SK-N-SH (cell line): ENCODE data around the gene THAP3. TPM values are rescaled to one million over a fixed set of nuclear protein-coding genes. Genes with fewer than 3 reads are reported as not detected.

ENCODE experiments used
- CTCF ChIA-PET: fragments of 300-600, 350-600 bp; formaldehyde crosslinking; extraction: SDS; loops from one replicate; lab custom pipeline; 2021; lab: Yijun Ruan, JAX
- POLR2A ChIA-PET: fragments of 350-600 bp; sonication (Branson Sonifier 250); formaldehyde crosslinking; extraction: SDS; loops from one replicate; lab custom pipeline; 2020; ENCODE audit warnings: antibody characterized with exemption, inconsistent platforms; lab: Yijun Ruan, JAX
- DNase-seq: peaks from one replicate; pipeline ENCODE4 v3.0.0; 2012
- H2AFZ ChIP-seq: fragments of 200-600 bp; sonication (generic); 2 replicates; pipeline ENCODE4 v1.8.1; 2016; ENCODE audit warnings: antibody characterized with exemption, mild to moderate bottlenecking, low read depth
- H3F3A ChIP-seq: fragments of 200-600 bp; sonication (generic); replicated peaks from 2 replicates; pipeline ENCODE3; 2016; ENCODE audit warnings: antibody characterized with exemption, mild to moderate bottlenecking; ENCODE audit not compliant: insufficient read depth
- H3K27ac ChIP-seq, 2 experiments: fragments of 200-500 bp in 1 of 2; fragments of 200-600 bp in 1 of 2; sonication (Bioruptor generic) in 1 of 2; sonication (generic), shearing (Covaris generic) in 1 of 2; 2 replicates each; pipeline versions ENCODE4 v1.5.1 to v1.6.1; 2014 to 2016; ENCODE audit warnings: low read depth in 2 of 2, inconsistent platforms in 1 of 2, low read length in 1 of 2, mild to moderate bottlenecking in 1 of 2, mixed read lengths in 1 of 2
- H3K27me3 ChIP-seq: fragments of 200-600 bp; sonication (generic), shearing (Covaris generic); 2 replicates; pipeline ENCODE4 v1.6.1; 2016; ENCODE audit warnings: mixed run types; ENCODE audit not compliant: insufficient read depth
- H3K36me3 ChIP-seq, 2 experiments: fragments of 200-500 bp in 1 of 2; fragments of 200-600 bp in 1 of 2; sonication (Bioruptor generic) in 1 of 2; sonication (generic) in 1 of 2; replicated peaks in 1 of 2; 2 replicates each; pipeline versions ENCODE3 to v1.5.1; 2014 to 2016; ENCODE audit warnings: low read length in 1 of 2, mild to moderate bottlenecking in 1 of 2; ENCODE audit not compliant: insufficient read depth in 2 of 2, control insufficient read depth in 1 of 2
- H3K4me1 ChIP-seq, 2 experiments: fragments of 200-500 bp in 1 of 2; fragments of 200-600 bp in 1 of 2; sonication (Bioruptor generic) in 1 of 2; sonication (generic), shearing (Covaris generic) in 1 of 2; 2 replicates each; pipeline versions ENCODE4 v1.5.1 to v1.6.1; 2014 to 2016; ENCODE audit warnings: low read depth in 1 of 2, low read length in 1 of 2, mixed run types in 1 of 2; ENCODE audit not compliant: insufficient read depth in 2 of 2, control insufficient read depth in 1 of 2
- H3K4me2 ChIP-seq: fragments of 200-600 bp; sonication (generic), shearing (Covaris generic); 2 replicates; pipeline ENCODE4 v1.6.1; 2017; ENCODE audit warnings: mixed run types
- H3K4me3 ChIP-seq, 2 experiments: fragments of 200-500 bp in 1 of 2; fragments of 200-600 bp in 1 of 2; sonication (Bioruptor generic) in 1 of 2; sonication (generic), shearing (Covaris generic) in 1 of 2; 2 replicates each; pipeline versions ENCODE4 v1.5.1 to v1.8.1; 2014 to 2016; ENCODE audit warnings: low read depth in 2 of 2, inconsistent platforms in 1 of 2, low read length in 1 of 2, mild to moderate bottlenecking in 1 of 2, mixed read lengths in 1 of 2, moderate library complexity in 1 of 2
- H3K79me2 ChIP-seq: fragments of 200-600 bp; sonication (generic); 2 replicates; pipeline ENCODE4 v1.8.1; 2017; ENCODE audit warnings: mild to moderate bottlenecking; ENCODE audit not compliant: insufficient read depth
- H3K9ac ChIP-seq: fragments of 200-600 bp; sonication (generic); 2 replicates; pipeline ENCODE4 v1.6.1; 2017; ENCODE audit warnings: mixed run types
- H3K9me2 ChIP-seq: fragments of 200-600 bp; sonication (generic); 2 replicates; pipeline ENCODE4 v1.6.1; 2017; ENCODE audit warnings: mixed run types
- H3K9me3 ChIP-seq: fragments of 200-600 bp; sonication (generic); 2 replicates; pipeline ENCODE4 v1.6.1; 2017; ENCODE audit warnings: mixed run types, mild to moderate bottlenecking, moderate library complexity
- H4K20me1 ChIP-seq: fragments of 200-600 bp; sonication (generic); 2 replicates; pipeline ENCODE4 v1.6.1; 2017; ENCODE audit warnings: mild to moderate bottlenecking, mixed run types; ENCODE audit not compliant: insufficient read depth
- EP300 ChIP-seq, 2 experiments: IDR thresholded peaks; 2 replicates each; pipeline versions ENCODE4 v1.4.0 to v1.6.1; 2012; ENCODE audit warnings: borderline replicate concordance in 1 of 2, low read depth in 1 of 2, low read length in 1 of 2
- EZH2phosphoT487 ChIP-seq: fragments of 200-600 bp; sonication (generic); IDR thresholded peaks from 2 replicates; pipeline ENCODE4 v1.6.1; 2017; ENCODE audit warnings: low read depth, mixed run types, mild to moderate bottlenecking, antibody characterized with exemption, moderate library complexity, borderline replicate concordance
- FOSL2 ChIP-seq: IDR thresholded peaks from 2 replicates; pipeline ENCODE4 v1.4.0; 2012; ENCODE audit warnings: low read depth, mild to moderate bottlenecking, moderate library complexity, borderline replicate concordance
- FOXM1 ChIP-seq: IDR thresholded peaks from 2 replicates; pipeline ENCODE4 v1.4.0; 2012; ENCODE audit warnings: low read depth, mild to moderate bottlenecking
- JUND ChIP-seq: IDR thresholded peaks from 2 replicates; pipeline ENCODE4 v1.4.0; 2012
- MEF2A ChIP-seq: IDR thresholded peaks from 2 replicates; pipeline ENCODE4 v1.4.0; 2012; ENCODE audit warnings: low read depth, borderline replicate concordance
- MXI1 ChIP-seq: IDR thresholded peaks from 2 replicates; pipeline ENCODE4 v1.6.1; 2012; ENCODE audit warnings: mild to moderate bottlenecking, low read depth, low read length, improper control_type of control experiment
- NFIC ChIP-seq: IDR thresholded peaks from 2 replicates; pipeline ENCODE4 v1.4.0; 2012; ENCODE audit warnings: borderline replicate concordance
- POLR2AphosphoS5 ChIP-seq: IDR thresholded peaks from 2 replicates; pipeline ENCODE4 v1.6.1; 2012; ENCODE audit warnings: low read depth, low read length
- RCOR1 ChIP-seq: fragments of 150-350 bp; IDR thresholded peaks from 2 replicates; pipeline ENCODE4 v1.6.1; 2017; ENCODE audit warnings: antibody characterized with exemption, low read length
- RFX5 ChIP-seq: IDR thresholded peaks from 2 replicates; pipeline ENCODE4 v1.6.1; 2012; ENCODE audit warnings: mild to moderate bottlenecking, improper control_type of control experiment, low read length
- RXRA ChIP-seq: IDR thresholded peaks from 2 replicates; pipeline ENCODE4 v1.4.0; 2012; ENCODE audit warnings: low read depth, mild to moderate bottlenecking, borderline replicate concordance
- TCF12 ChIP-seq: IDR thresholded peaks from 2 replicates; pipeline ENCODE4 v1.4.0; 2012
- YY1 ChIP-seq: IDR thresholded peaks from 2 replicates; pipeline ENCODE4 v1.4.0; 2012; ENCODE audit warnings: low read depth, mild to moderate bottlenecking
- WGBS: methylation state at CpG from one replicate; pipeline ENCODE4 v1.1.6; 2017; ENCODE audit warnings: low lambda C conversion rate; 5-methylcytosine and 5-hydroxymethylcytosine counted together
- polyA plus RNA-seq, 3 experiments: library from polyadenylated mRNA; depleted of rRNA; stranded (reverse); fragments of >200 nt; gene quantifications; 2 replicates each; pipeline ENCODE4 v1.2.3, GENCODE V29; 2012
- TF ChIP-seq, protein P1 (sequence below): IDR thresholded peaks from 2 replicates; pipeline ENCODE4 v1.6.1; 2012; ENCODE audit warnings: mild to moderate bottlenecking, low read depth, low read length, moderate library complexity
- TF ChIP-seq, protein P2 (sequence below): IDR thresholded peaks from 2 replicates; pipeline ENCODE4 v1.4.0; 2012; ENCODE audit warnings: low read depth
- TF ChIP-seq, protein P3 (sequence below): IDR thresholded peaks from 2 replicates; pipeline ENCODE4 v1.4.0; 2012; ENCODE audit warnings: low read depth, borderline replicate concordance
- TF ChIP-seq, protein P4 (sequence below): IDR thresholded peaks from 2 replicates; pipeline ENCODE4; 2012
- TF ChIP-seq, protein P5 (sequence below): fragments of 150-350 bp; IDR thresholded peaks from 2 replicates; pipeline ENCODE4 v1.6.1; 2016; ENCODE audit warnings: mild to moderate bottlenecking, low read depth, low read length
- TF ChIP-seq, protein P6 (sequence below): fragments of 200-600 bp; sonication (generic); IDR thresholded peaks from 2 replicates; pipeline ENCODE4 v1.6.1; 2017; ENCODE audit warnings: antibody characterized with exemption, mild to moderate bottlenecking, moderate library complexity

The THAP3 gene
- polyA plus RNA-seq, 1 of the 3 experiments (the other 2 are of a cell fraction), result 11.1 TPM

DNA sequence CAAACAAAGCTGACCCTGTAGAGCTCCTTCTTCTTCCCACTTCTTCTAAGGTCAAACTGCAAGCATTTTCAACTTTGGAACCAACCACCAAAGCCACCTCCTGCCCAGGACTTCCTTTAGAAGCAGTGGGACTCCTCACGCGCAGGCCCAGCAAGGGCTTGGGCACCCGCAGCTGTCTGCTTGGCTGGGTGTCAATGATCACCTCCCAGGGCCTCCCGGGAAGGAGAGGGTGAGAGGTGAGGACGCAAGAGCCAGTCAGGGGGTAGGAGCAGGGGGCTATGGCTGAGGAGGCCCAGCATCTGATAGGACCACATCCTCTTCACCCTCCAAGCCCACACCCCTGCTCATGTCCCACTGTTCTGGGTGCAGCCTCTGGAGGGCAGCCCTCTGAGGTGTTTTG is 32.2 kb upstream of the THAP3 start (continued):
- TF ChIP-seq, protein P1, sequence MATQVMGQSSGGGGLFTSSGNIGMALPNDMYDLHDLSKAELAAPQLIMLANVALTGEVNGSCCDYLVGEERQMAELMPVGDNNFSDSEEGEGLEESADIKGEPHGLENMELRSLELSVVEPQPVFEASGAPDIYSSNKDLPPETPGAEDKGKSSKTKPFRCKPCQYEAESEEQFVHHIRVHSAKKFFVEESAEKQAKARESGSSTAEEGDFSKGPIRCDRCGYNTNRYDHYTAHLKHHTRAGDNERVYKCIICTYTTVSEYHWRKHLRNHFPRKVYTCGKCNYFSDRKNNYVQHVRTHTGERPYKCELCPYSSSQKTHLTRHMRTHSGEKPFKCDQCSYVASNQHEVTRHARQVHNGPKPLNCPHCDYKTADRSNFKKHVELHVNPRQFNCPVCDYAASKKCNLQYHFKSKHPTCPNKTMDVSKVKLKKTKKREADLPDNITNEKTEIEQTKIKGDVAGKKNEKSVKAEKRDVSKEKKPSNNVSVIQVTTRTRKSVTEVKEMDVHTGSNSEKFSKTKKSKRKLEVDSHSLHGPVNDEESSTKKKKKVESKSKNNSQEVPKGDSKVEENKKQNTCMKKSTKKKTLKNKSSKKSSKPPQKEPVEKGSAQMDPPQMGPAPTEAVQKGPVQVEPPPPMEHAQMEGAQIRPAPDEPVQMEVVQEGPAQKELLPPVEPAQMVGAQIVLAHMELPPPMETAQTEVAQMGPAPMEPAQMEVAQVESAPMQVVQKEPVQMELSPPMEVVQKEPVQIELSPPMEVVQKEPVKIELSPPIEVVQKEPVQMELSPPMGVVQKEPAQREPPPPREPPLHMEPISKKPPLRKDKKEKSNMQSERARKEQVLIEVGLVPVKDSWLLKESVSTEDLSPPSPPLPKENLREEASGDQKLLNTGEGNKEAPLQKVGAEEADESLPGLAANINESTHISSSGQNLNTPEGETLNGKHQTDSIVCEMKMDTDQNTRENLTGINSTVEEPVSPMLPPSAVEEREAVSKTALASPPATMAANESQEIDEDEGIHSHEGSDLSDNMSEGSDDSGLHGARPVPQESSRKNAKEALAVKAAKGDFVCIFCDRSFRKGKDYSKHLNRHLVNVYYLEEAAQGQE, result no peak
- TF ChIP-seq, all 33 proteins: peak for 0

DNA sequence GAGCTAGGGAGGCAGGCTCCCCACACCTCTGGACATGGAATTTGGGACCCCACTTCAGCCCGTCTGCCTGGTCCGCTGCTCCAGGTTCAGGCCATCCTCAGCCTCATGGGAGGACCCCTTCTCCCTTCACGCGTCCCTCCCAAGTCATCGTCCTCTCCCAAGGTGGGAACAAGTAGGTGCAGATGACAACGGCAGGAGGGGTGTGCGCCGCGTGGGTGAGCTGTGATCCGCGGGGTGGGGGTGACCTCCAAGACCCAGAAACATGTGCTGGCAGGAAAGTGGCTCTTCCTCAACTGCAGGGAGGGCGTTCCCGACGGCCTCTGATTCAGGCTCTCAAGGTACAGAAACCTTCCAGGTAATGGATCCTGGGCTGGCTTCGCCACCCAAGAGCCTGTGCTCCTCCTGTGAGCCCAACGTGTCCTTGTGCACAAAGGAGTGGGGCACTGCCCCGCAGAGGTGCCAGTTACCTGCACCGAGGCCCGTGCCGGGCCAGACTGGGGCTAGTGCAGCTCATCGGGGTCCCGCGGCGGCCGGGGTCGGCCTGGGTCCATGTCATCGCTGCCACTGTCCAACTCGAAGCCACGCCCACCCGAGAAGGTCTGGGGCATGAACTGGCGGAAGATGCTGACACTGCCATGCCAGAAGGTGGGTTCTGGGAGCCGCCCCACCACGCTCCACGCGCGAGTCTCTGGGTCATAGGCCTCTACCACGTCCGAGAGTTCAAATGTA is 31.6 kb upstream of the THAP3 start:
- H3K27me3 ChIP-seq, result no peaks in the 10 kb centered on the region
- H3K27ac ChIP-seq, result no peak overlapping the region
- TF ChIP-seq, protein P2, sequence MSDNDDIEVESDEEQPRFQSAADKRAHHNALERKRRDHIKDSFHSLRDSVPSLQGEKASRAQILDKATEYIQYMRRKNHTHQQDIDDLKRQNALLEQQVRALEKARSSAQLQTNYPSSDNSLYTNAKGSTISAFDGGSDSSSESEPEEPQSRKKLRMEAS, result no peak
- no peak for TF ChIP-seq FOXM1
- TF ChIP-seq MXI1, result no peak
- TF ChIP-seq, protein P3, sequence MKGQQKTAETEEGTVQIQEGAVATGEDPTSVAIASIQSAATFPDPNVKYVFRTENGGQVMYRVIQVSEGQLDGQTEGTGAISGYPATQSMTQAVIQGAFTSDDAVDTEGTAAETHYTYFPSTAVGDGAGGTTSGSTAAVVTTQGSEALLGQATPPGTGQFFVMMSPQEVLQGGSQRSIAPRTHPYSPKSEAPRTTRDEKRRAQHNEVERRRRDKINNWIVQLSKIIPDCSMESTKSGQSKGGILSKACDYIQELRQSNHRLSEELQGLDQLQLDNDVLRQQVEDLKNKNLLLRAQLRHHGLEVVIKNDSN, result no peak
- no peak for TF ChIP-seq JUND
- no peak for TF ChIP-seq YY1
- TF ChIP-seq, protein P4, sequence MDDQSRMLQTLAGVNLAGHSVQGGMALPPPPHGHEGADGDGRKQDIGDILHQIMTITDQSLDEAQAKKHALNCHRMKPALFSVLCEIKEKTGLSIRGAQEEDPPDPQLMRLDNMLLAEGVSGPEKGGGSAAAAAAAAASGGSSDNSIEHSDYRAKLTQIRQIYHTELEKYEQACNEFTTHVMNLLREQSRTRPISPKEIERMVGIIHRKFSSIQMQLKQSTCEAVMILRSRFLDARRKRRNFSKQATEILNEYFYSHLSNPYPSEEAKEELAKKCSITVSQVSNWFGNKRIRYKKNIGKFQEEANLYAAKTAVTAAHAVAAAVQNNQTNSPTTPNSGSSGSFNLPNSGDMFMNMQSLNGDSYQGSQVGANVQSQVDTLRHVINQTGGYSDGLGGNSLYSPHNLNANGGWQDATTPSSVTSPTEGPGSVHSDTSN, result no peak
- TF ChIP-seq, protein P5, sequence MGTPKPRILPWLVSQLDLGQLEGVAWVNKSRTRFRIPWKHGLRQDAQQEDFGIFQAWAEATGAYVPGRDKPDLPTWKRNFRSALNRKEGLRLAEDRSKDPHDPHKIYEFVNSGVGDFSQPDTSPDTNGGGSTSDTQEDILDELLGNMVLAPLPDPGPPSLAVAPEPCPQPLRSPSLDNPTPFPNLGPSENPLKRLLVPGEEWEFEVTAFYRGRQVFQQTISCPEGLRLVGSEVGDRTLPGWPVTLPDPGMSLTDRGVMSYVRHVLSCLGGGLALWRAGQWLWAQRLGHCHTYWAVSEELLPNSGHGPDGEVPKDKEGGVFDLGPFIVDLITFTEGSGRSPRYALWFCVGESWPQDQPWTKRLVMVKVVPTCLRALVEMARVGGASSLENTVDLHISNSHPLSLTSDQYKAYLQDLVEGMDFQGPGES, result no peak
- TF ChIP-seq, protein P6, sequence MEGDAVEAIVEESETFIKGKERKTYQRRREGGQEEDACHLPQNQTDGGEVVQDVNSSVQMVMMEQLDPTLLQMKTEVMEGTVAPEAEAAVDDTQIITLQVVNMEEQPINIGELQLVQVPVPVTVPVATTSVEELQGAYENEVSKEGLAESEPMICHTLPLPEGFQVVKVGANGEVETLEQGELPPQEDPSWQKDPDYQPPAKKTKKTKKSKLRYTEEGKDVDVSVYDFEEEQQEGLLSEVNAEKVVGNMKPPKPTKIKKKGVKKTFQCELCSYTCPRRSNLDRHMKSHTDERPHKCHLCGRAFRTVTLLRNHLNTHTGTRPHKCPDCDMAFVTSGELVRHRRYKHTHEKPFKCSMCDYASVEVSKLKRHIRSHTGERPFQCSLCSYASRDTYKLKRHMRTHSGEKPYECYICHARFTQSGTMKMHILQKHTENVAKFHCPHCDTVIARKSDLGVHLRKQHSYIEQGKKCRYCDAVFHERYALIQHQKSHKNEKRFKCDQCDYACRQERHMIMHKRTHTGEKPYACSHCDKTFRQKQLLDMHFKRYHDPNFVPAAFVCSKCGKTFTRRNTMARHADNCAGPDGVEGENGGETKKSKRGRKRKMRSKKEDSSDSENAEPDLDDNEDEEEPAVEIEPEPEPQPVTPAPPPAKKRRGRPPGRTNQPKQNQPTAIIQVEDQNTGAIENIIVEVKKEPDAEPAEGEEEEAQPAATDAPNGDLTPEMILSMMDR, result no peak
- TF ChIP-seq RFX5, result no peak
- TF ChIP-seq RXRA, result no peak
- TF ChIP-seq EZH2phosphoT487, result no peak
- TF ChIP-seq POLR2AphosphoS5, result no peak
- no peak for TF ChIP-seq MEF2A
- no peak for TF ChIP-seq FOSL2
- no peak for TF ChIP-seq RCOR1
- no peak for TF ChIP-seq EP300 (IDR thresholded peaks at IDR 0.05; ENCODE audit: borderline replicate concordance in 1 of 2, low read depth in 1 of 2, low read length in 1 of 2)
- TF ChIP-seq NFIC, result no peak
- TF ChIP-seq TCF12, result no peak
- TF ChIP-seq, all 33 proteins: peak for 0
- ChIA-PET POLR2A (no interaction called here), CTCF (interaction anchor here (0.9 to 1.7 kb wide), 3 partner anchors 11 to 39 kb away, joined by 4 to 5 read pairs (median 4); partner anchors contain the start of gene NOL9)
- 99% methylated on average over 17 of the region's 38 CpGs for WGBS
- H4K20me1 ChIP-seq, result peaks cover 16% of the 10 kb centered on the region; the same call in 1 of the 2 replicates
- H3K9me2 ChIP-seq, result no peaks in the 10 kb centered on the region
- H3K4me2 ChIP-seq, result no peak overlapping the region
- H3F3A ChIP-seq, result no peaks in the 10 kb centered on the region
- H3K9me3 ChIP-seq, result no peaks in the 10 kb centered on the region
- H3K4me3 ChIP-seq, result no peak overlapping the region
- DNase-seq, result no peak
- H3K79me2 ChIP-seq, result peaks cover 21% of the 10 kb centered on the region; the same call in 1 of the 2 replicates
- H3K4me1 ChIP-seq, result no peaks in the 10 kb centered on the region; a peak in 1 of 4 replicates
- H3K36me3 ChIP-seq, result peaks cover 4 to 53% of the 10 kb centered on the region in 2 experiments
- H2AFZ ChIP-seq, result no peak overlapping the region
- no peak overlapping the region for H3K9ac ChIP-seq
